Effector memory CD4-positive, alpha-beta T cell (primary cell): ENCODE results near the gene CDH23.

Experiments used
- DNase-seq, 3 donors: peaks; one replicate each; pipeline ENCODE4 v3.0.0-alpha.2; 2020
- H3K27ac ChIP-seq: 2 replicates; pipeline ENCODE4 v1.7.0; 2013; ENCODE audit warnings: mild to moderate bottlenecking, low read length, moderate library complexity; ENCODE audit not compliant: insufficient read depth, poor library complexity, severe bottlenecking
- H3K27me3 ChIP-seq: replicated peaks from 2 replicates; pipeline ENCODE4 v1.7.0; 2013; ENCODE audit warnings: mild to moderate bottlenecking, low read length; ENCODE audit not compliant: insufficient read depth, control insufficient read depth, poor library complexity, severe bottlenecking
- H3K36me3 ChIP-seq: 2 replicates; pipeline ENCODE4 v1.7.0; 2013; ENCODE audit warnings: mild to moderate bottlenecking, low read length, moderate library complexity; ENCODE audit not compliant: control insufficient read depth, insufficient read depth
- H3K4me1 ChIP-seq: 2 replicates; pipeline ENCODE4 v1.7.0; 2013; ENCODE audit warnings: low read length, mild to moderate bottlenecking; ENCODE audit not compliant: control insufficient read depth, insufficient read depth, poor library complexity, severe bottlenecking
- H3K4me3 ChIP-seq: 2 replicates; pipeline ENCODE4 v1.7.0; 2013; ENCODE audit warnings: low read length, low read depth, mild to moderate bottlenecking; ENCODE audit not compliant: insufficient read depth, poor library complexity, severe bottlenecking
- H3K9me3 ChIP-seq: 2 replicates; pipeline ENCODE4 v1.7.0; 2013; ENCODE audit warnings: mild to moderate bottlenecking, low read length, moderate library complexity; ENCODE audit not compliant: control insufficient read depth

Gene CDH23

GRCh38 chr10:71665456-71665855 lies 268.7 kb downstream of the CDH23 start:
- H3K27ac ChIP-seq, result no peak overlapping the region
- no peaks in the 10 kb centered on the region for H3K4me1 ChIP-seq
- H3K27me3 ChIP-seq, result no peaks in the 10 kb centered on the region

GRCh38 chr10:71666639-71667386 lies 270.1 kb downstream of the CDH23 start:
- no peaks in the 10 kb centered on the region for H3K9me3 ChIP-seq
- H3K4me1 ChIP-seq, result no peaks in the 10 kb centered on the region
- H3K4me3 ChIP-seq, result no peak overlapping the region
- H3K36me3 ChIP-seq, result no peaks in the 10 kb centered on the region
- no peak for DNase-seq
- no peaks in the 10 kb centered on the region for H3K27me3 ChIP-seq
- no peak overlapping the region for H3K27ac ChIP-seq

More at GRCh38 chr10:71665456-71665855, 268.7 kb downstream of the CDH23 start:
- Histone ChIP-seq H3K4me3 (no peak overlapping the region), H3K36me3 (no peaks in the 10 kb centered on the region), H3K9me3 (no peaks in the 10 kb centered on the region)
- no peak for DNase-seq

GRCh38 chr10:71667387-71667752 lies 270.6 kb downstream of the CDH23 start:
- Histone ChIP-seq H3K4me3 (no peak overlapping the region), H3K36me3 (no peaks in the 10 kb centered on the region), H3K9me3 (no peaks in the 10 kb centered on the region), H3K4me1 (no peaks in the 10 kb centered on the region), H3K27me3 (no peaks in the 10 kb centered on the region), H3K27ac (no peak overlapping the region)
- DNase-seq, result no peak

- no peaks in the 10 kb centered on the region for H3K27me3 ChIP-seq
- no peaks in the 10 kb centered on the region for H3K4me1 ChIP-seq
- H3K9me3 ChIP-seq, result no peaks in the 10 kb centered on the region
- H3K4me3 ChIP-seq, result no peak overlapping the region
- no peak overlapping the region for H3K27ac ChIP-seq
- H3K36me3 ChIP-seq, result no peaks in the 10 kb centered on the region
- no peak for DNase-seq
These were observed 275.6 kb downstream of the CDH23 start for GRCh38 chr10:71671994-71672946.

- H3K4me1 ChIP-seq, result no peaks in the 10 kb centered on the region
- no peaks in the 10 kb centered on the region for H3K27me3 ChIP-seq
- H3K36me3 ChIP-seq, result no peaks in the 10 kb centered on the region
- no peak overlapping the region for H3K27ac ChIP-seq
- no peak for DNase-seq
- H3K4me3 ChIP-seq, result no peak overlapping the region
- no peaks in the 10 kb centered on the region for H3K9me3 ChIP-seq
These were observed 278.7 kb downstream of the CDH23 start for GRCh38 chr10:71675295-71675970.

- no peaks in the 10 kb centered on the region for H3K36me3 ChIP-seq
- no peaks in the 10 kb centered on the region for H3K4me1 ChIP-seq
- no peaks in the 10 kb centered on the region for H3K27me3 ChIP-seq
These were observed 280.5 kb downstream of the CDH23 start for GRCh38 chr10:71677261-71677660.

GRCh38 chr10:71678057-71678805 lies 281.5 kb downstream of the CDH23 start:
- H3K4me1 ChIP-seq, result no peaks in the 10 kb centered on the region
- no peaks in the 10 kb centered on the region for H3K36me3 ChIP-seq
- no peaks in the 10 kb centered on the region for H3K27me3 ChIP-seq
- H3K27ac ChIP-seq, result no peak overlapping the region
- no peak overlapping the region for H3K4me3 ChIP-seq
- DNase-seq, result no peak
- H3K9me3 ChIP-seq, result no peaks in the 10 kb centered on the region

More at GRCh38 chr10:71677261-71677660, 280.5 kb downstream of the CDH23 start:
- no peaks in the 10 kb centered on the region for H3K9me3 ChIP-seq
- no peak overlapping the region for H3K27ac ChIP-seq
- no peak overlapping the region for H3K4me3 ChIP-seq
- no peak for DNase-seq

- Histone ChIP-seq H3K4me1 (no peaks in the 10 kb centered on the region), H3K9me3 (no peaks in the 10 kb centered on the region), H3K27me3 (no peaks in the 10 kb centered on the region), H3K36me3 (no peaks in the 10 kb centered on the region), H3K27ac (no peak overlapping the region), H3K4me3 (no peak overlapping the region)
- no peak for DNase-seq
These were observed 282.7 kb downstream of the CDH23 start for GRCh38 chr10:71679425-71679824.

GRCh38 chr10:71681977-71682376 lies 285.3 kb downstream of the CDH23 start:
- Histone ChIP-seq H3K36me3 (no peaks in the 10 kb centered on the region), H3K4me3 (no peak overlapping the region), H3K27ac (no peak overlapping the region), H3K9me3 (no peaks in the 10 kb centered on the region), H3K4me1 (no peaks in the 10 kb centered on the region), H3K27me3 (no peaks in the 10 kb centered on the region)
- DNase-seq, result no peak
